Activated effector memory CD4-positive, alpha-beta T cell treated with Interleukin-2 at 50 U/mL for 16 hours (primary cell): ENCODE measurements around the gene CCT4.
"Not testable (repeated sequence)": the region's sequence is repeated elsewhere in the genome, so short reads cannot be mapped to it uniquely, and the experiment has no call there.

Experiments
- DNase-seq: peaks from one replicate; pipeline ENCODE4 v3.0.0-alpha.2; 2020

Gene CCT4

DNA sequence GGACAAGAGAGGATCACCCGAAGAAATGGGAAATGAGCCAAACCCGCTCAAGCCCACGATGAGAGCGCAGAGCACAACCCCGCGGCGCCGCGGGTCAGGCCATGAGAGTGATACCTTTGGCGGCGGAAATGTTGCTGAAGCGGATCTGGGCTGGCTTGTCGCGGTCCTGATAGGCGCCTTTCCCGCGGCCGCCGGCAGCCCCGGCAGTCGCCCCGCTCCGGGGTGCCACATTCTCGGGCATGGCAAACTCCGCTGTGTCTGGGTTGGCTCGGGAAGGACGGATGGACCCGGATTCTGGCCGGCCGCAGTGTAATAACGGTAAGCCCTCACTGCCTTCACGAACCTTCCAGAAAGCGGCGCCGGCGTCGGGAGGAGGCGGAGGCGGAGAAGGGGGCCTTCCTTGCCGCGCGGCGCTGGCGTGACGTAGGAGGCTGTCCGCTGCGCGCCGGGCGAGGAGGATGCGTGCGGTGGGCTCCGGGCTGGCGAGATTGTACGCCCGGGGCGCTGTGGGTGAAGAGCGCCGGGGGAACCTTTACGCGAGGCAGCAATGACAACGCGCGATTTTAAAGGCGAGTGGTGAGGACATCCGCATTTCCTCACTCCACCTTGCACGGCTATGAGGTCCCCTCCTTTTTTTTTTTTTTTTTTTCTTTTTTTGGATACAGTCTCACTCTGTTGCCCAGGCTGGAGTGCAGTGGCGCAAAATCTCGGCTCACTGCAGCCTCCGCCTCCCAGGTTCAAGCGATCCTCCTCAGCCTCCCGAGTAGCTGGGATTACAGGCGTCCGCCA lies at the start of gene CCT4:
TSS of gene CCT4 (minus strand) at position 390 of the 789 bp plus-strand sequence. CDS start at position 241, 149 bp downstream.
- DNase-seq = peak; percentile 88

DNA sequence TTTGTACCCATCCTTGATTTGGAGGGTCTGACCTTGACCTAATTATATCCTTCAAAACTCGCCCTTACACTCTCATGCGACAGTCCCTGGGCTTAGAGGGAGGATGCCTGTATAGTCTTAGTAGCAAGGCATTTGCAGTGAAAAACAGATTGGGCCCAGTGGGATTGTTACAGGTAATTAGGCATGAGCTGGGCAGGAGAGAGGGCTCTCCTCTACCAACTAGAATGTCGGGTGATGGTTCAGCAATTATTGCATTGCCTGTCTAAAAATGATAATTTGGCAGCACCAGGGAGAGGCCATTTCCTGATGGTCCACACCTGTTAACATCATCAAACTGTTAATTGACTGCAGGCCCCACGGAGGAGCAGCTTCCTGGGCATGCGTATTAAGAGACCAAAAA lies 49.4 kb upstream of the CCT4 start:
- DNase-seq = no peak

- DNase-seq = no peak
Observed at GRCh38 chr2:61937098-61937497, 48.6 kb upstream of the CCT4 start.

DNA sequence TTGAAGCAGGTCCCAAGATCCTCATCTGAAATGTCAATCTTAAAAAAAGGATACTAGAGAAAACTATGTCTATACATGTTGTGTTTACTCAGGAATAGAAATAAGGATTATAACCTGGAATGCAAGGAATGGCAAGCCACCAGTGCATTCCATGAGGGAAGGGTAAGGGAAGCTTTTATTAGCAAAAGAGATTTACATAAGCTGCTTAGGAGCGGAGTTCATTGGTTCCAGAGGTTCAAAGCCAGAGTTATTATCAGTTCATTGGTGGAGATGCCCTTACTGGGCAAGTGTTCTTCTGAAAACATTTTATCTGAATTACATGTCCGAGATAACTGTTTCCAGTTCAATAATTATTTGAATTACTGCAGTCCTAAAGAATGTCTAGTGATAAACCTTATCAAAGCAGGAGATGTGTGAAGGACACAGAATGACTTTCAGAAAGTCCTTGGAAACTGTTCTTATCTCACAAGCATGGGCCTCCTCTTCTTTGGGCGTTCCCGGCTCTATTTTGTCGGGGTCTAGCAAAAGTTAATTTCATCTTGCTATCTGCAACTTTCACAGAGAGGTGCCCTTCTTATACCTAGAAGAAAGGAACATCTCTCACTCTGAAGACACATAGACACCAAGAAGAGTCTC lies 40.5 kb upstream of the CCT4 start:
- no peak for DNase-seq

DNA sequence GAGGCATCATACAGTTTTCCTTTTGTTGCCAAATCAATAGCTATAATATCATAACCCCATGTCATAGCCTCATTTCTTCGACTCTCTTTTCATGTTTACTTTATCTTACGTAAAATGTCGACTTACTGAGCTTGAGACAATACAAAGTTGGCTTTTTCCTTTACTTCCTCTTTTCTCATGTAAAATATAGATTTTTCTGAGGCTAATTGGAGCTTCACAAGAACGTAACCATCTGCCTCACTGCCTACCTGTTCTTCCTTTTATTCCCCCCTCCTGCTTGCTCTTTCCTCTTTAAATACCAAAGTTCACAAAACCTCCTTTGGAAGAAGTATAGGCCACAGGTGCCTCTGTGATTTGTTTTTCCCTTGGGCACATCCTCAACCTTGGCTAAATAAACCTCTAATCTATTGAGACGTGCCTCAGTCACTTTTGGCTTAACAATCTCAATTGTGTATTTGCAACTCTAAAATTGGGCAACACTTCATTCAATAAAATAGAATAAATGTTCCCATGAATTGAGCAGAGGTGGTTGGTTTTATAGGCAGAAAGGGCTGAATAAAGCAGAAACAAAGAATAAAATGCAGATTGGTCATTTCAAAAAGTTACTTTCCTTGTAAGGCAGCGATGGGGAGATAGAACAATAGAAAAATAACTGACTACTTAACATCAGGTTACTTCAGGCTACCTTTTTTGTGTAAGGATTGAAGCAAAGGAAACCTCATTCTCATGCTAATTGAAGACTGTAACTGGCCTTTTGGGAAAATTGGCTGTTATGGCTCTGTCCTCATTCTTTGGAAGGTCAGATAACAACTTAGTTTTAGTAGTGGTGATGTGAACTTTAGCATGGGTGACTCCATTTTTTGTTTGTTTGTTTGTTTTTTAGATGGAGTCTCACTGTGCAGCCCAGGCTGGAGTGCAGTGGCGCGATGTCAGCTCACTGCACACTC lies 38.3 kb upstream of the CCT4 start:
- DNase-seq = no peak

DNA sequence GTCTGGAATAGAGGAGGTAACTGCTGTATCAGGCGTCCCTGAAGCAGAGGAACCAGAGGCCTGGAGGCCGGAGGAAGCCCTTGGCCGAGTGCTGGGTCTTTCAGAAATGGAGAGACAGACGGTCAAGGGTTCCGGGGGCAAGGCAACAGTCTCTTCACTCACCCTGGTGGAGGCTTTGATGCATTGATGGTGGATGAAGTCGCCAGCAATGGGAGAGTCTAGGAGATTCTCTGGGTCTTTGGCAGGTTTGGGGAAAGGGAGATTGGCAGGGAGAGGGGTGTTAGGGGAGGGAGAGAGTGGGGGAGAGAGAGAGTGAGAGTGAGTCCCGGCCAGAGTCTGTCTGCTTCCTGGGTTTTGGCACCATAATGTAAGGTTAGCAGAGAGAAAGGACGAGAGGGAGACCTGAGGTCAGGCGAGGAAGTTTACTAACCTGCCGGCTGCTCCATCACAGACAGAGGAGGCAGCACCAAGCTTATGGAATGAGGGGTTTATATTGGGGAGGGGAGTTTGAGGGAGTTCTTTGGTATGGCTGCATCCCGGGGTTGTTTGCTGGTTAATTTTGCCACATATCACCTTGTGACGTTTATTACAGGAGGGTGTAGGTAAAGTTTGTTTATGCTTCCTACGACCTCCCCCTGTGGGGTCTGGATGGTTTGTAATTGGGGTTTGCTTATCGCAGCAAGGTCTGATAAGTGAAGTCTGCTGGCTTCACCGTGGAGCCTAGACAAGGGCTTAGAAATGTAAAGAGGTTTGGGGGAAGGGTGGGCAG lies 36.6 kb upstream of the CCT4 start:
- DNase-seq = no peak

GRCh38 chr2:61922714-61923113 lies 34.3 kb upstream of the CCT4 start:
- no peak for DNase-seq

- no peak for DNase-seq
Observed at GRCh38 chr2:61920548-61920947, 32.1 kb upstream of the CCT4 start.

- not testable (repeated sequence) for DNase-seq
Observed at GRCh38 chr2:61914794-61915193, 26.3 kb upstream of the CCT4 start.

GRCh38 chr2:61911510-61911909 lies 23.1 kb upstream of the CCT4 start:
- DNase-seq = no peak

DNA sequence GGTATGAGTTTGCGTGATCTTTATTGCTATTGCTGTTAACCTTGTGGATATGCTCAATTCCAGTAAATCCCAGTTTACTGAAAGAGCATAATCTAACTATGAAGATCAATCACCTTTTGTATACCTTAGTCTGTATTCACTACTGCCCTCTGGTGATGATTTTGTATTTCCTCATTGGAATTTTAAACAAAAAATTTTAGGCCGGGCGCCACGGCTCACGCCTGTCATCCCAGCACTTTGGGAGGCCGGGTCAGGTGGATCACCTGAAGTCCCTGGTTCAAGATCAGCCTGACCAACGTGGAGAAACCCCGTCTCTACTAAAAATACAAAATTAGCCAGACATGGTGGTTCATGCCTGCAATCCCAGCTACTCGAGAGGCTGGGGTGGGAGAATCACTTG lies 22.1 kb upstream of the CCT4 start:
- no peak for DNase-seq

DNA sequence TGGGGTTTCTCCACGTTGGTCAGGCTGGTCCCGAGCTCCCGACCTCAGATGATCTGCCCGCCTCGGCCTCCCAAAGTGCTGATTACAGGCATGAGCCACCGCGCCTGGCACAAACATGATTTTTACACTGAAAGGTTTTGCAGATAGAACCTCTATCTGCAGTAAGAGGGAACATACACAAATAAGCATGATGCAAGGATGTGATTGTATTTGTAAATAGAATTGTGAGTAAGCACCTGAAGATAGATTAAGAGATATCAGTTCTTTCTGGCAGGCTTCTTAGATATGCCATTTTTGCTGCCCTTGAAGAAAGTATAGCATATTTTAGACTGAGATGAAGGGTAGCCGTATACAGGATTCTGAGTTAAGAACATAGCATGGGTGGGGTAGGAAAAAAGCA lies 20.7 kb upstream of the CCT4 start:
- DNase-seq = no peak

DNA sequence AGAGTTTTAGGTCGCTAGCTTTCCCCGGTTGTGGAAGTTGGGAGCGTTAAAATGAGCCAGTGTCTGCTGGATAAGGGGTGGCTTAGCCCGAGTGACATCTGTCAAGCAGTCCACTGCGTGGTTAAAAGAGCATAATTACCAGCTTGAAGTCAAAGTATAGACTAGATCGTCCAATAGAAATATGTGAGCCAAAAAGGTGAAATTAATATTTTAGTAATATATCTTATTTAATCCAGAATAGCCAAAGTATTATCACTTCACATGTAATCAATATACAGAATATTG lies 17.7 kb upstream of the CCT4 start:
- no peak for DNase-seq

DNA sequence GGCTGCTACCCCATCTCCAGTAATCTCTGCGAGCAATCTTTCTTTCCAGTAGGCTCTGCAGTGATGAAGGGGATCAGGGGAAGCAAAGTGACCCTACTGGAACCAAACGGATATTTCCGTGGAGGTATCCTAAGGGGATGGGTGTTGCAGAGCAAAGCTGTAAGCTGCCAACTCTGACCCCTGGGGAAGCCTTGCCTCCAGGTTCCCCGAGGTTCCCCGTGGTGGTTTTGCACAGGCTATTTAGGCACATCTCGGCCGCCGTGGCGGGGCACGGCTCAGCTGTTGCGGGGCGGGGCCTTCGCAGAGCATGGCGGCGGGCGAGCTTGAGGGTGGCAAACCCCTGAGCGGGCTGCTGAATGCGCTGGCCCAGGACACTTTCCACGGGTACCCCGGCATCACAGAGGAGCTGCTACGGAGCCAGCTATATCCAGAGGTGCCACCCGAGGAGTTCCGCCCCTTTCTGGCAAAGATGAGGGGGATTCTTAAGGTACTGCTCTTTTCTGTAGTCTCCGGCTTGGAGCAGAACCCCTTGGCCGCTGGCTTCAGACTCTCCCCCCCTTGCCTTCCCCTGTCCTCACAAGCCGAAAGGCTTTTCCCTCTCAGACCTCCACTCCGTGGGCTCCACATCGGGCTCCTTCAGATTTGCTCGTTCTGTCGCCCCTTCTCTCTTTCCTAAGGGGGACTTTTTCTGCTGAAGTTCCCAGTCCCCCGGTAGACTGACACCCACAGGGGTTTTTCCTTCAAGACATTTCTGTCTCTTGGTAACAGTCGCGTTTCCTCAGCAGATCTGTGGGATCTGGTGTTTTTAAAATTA lies 17.1 kb upstream of the CCT4 start, which contains the start of gene COMMD1:
TSS of gene COMMD1 (plus strand) at position 303 of the 814 bp plus-strand sequence. CDS start at position 308, 5 bp downstream.
- DNase-seq = peak; percentile 72

DNA sequence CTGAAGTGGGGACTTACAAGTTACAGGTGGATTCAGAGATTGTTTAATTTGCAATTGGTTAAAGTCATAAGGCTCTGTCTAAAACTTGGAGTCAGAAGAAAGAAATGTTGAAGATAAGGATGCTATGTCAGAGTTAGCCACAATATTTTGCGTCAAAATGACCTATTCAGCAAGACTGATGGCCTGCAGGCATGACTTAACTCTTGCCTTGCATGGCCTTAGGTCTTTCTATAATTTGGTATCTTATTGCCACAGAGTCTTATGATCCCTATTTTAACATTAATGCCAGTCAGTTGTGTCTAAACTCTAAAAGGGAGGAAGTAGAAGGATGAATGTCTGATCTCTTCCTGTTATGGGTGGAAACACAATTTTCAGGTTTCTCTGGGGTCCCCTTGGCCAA lies 11.8 kb upstream of the CCT4 start:
- no peak for DNase-seq

DNA sequence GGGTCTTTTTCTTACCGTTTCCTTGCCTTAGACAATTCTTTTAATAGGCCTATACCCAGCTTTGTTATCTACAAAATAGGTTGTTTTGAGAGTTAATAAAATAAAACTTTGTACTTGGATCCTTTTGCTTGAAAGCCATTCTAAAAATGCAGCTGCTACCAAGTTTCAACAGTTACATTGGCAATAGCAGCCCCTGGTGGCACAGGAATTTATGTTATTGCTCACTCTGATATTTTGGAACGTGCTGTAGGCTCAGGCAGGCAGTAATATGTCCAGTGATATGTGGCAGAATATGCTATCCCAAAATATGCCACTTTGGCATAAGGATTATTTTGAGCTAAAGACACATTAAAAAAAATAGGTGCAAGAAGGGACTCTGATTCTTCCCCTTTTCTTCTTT lies 10.4 kb upstream of the CCT4 start:
- no peak for DNase-seq

GRCh38 chr2:61887717-61888266 lies 664 bp downstream of the CCT4 start:
- peak; percentile 2 for DNase-seq

- no peak for DNase-seq
Observed at GRCh38 chr2:61885896-61886603, 2.4 kb downstream of the CCT4 start.

DNA sequence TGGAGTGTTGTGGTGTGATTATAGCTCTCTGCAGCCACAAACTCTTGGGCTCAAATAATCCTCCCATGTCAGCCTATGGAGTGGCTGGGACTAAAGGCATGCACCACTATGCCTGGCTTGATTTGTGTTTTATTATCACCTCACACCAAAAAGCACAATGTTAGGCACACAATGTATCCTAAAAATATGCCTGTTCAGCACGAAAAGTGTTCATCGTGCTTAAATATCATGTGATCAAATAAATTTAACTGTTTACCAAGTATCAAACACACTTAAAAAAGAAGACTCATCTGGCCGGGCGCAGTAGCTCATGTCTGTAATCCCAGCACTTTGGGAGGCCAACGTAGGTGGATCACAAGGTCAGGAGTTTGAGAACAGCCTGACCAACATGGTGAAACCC lies 5.6 kb downstream of the CCT4 start:
- no peak for DNase-seq

GRCh38 chr2:61879351-61879750 lies 9.1 kb downstream of the CCT4 start:
- DNase-seq = not testable (repeated sequence)

DNA sequence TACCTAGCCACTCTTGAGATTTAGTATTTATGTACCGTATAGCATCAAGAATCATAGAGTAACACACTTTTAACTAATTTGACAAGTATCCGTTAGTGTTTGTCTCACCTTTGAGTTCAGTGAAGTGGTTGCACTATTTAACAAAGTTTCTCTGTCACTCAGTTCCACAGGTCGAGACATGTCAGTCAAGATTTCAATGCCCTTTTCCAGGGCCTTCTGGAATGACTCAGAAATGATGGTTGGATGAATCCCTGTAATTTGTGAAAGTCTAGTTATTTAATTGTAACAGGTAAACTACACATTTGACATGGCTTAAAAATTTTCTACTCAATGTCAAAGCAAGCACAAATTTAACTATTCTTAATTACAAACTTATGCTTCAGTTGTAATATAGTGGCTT lies 9.7 kb downstream of the CCT4 start:
- DNase-seq = no peak
